ENCODE data around the gene C19orf38. TPM values are rescaled to one million over a fixed set of nuclear protein-coding genes. Genes with fewer than 3 reads are reported as not detected.

C19orf38 gene
- polyA plus RNA-seq, 1 donor, result 3.0 TPM

GRCh38 chr19:10907925-10908324, 59.7 kb downstream of the C19orf38 start:
- no peak for DNase-seq (ENCODE audit: low read depth)

GRCh38 chr19:10908380-10908960, 60.3 kb downstream of the C19orf38 start:
- DNase-seq (ENCODE audit: low read depth), result no peak

- no peak for DNase-seq (ENCODE audit: low read depth)
Observed at GRCh38 chr19:10911579-10912363, 63.6 kb downstream of the C19orf38 start.

GRCh38 chr19:10912619-10913018, 64.4 kb downstream of the C19orf38 start:
- DNase-seq (ENCODE audit: low read depth), result no peak

GRCh38 chr19:10913716-10914340, 65.6 kb downstream of the C19orf38 start:
- DNase-seq (ENCODE audit: low read depth), result no peak

GRCh38 chr19:10915130-10916091, 67.2 kb downstream of the C19orf38 start:
- no peak for DNase-seq (ENCODE audit: low read depth)

GRCh38 chr19:10916602-10917001, 68.4 kb downstream of the C19orf38 start:
- DNase-seq (ENCODE audit: low read depth), result no peak

- DNase-seq (ENCODE audit: low read depth), result no peak
Observed at GRCh38 chr19:10918359-10918758, 70.1 kb downstream of the C19orf38 start.

Other genes starting within 250 kb of the C19orf38 start
- 132 TPM for gene SLC44A2, start 222.9 kb upstream of the C19orf38 start, polyA plus RNA-seq (ENCODE audit: insufficient read length)
- gene ILF3, start 194.1 kb upstream of the C19orf38 start, polyA plus RNA-seq (ENCODE audit: insufficient read length), result 147 TPM
- gene QTRT1, start 147.0 kb upstream of the C19orf38 start, polyA plus RNA-seq (ENCODE audit: insufficient read length), result 31.7 TPM
- gene DNM2, start 130.3 kb upstream of the C19orf38 start, polyA plus RNA-seq (ENCODE audit: insufficient read length), result 75.8 TPM
- gene TMED1, start 12.2 kb upstream of the C19orf38 start, polyA plus RNA-seq (ENCODE audit: insufficient read length), result 42.4 TPM
- gene CARM1, start 23.1 kb downstream of the C19orf38 start, polyA plus RNA-seq (ENCODE audit: insufficient read length), result 65.0 TPM
- gene YIPF2, start 80.2 kb downstream of the C19orf38 start, polyA plus RNA-seq (ENCODE audit: insufficient read length), result 25.4 TPM
- gene TIMM29, start 80.4 kb downstream of the C19orf38 start, polyA plus RNA-seq (ENCODE audit: insufficient read length), result 18.1 TPM
- 91.4 TPM for gene SMARCA4, start 112.6 kb downstream of the C19orf38 start, polyA plus RNA-seq (ENCODE audit: insufficient read length)
- gene LDLR, start 241.0 kb downstream of the C19orf38 start, polyA plus RNA-seq (ENCODE audit: insufficient read length), result 17.7 TPM

Data from forelimb muscle (tissue), 1 donor.